A673 (cell line): ENCODE measurements around the gene HIP1R.

Experiments used
- CTCF ChIP-seq: fragments of 300-800, 200-600 bp; sonication (generic); conservative IDR thresholded peaks from 2 replicates; pipeline ENCODE4 v1.5.1; 2017; ENCODE audit warnings: low read depth, mild to moderate bottlenecking, antibody characterized with exemption, low read length, moderate library complexity, mixed read lengths
- EZH2 ChIP-seq: fragments of 200-600 bp; sonication (generic); IDR thresholded peaks from 2 replicates; pipeline ENCODE4 v1.6.1; 2017; ENCODE audit warnings: borderline replicate concordance, low read depth, mild to moderate bottlenecking, mixed read lengths, antibody characterized with exemption, low read length; ENCODE audit not compliant: poor library complexity, severe bottlenecking

GRCh38 chr12:122851820-122852219 lies 16.6 kb downstream of the HIP1R start:
- no peak for TF ChIP-seq CTCF
- no peak for TF ChIP-seq EZH2
